ENCODE results near the gene MIXL1. TPM values are rescaled to one million over a fixed set of nuclear protein-coding genes. Genes with fewer than 3 reads are reported as not detected.

Gene MIXL1
- total RNA-seq, 1 experiment from 2014 or later, result not detected

GRCh38 chr1:226217273-226217672 is 6.2 kb upstream of the MIXL1 start:
- TF ChIP-seq SRF (IDR thresholded peaks at IDR 0.05; ENCODE audit: low read depth), result no peak
- no peak for TF ChIP-seq ELF1 (IDR thresholded peaks at IDR 0.05; ENCODE audit: borderline replicate concordance, low read depth)
- TF ChIP-seq CEBPB (IDR thresholded peaks at IDR 0.05; ENCODE audit: low read depth), result no peak
- no peak for TF ChIP-seq SIN3A (IDR thresholded peaks at IDR 0.05; ENCODE audit: low read depth)
- TF ChIP-seq, protein P1, sequence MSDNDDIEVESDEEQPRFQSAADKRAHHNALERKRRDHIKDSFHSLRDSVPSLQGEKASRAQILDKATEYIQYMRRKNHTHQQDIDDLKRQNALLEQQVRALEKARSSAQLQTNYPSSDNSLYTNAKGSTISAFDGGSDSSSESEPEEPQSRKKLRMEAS (IDR thresholded peaks at IDR 0.05), result no peak
- no peak for TF ChIP-seq ZBTB33 (IDR thresholded peaks at IDR 0.05; ENCODE audit: extremely low read depth, insufficient replicate concordance, low read length)
- TF ChIP-seq POLR2A (IDR thresholded peaks at IDR 0.05; ENCODE audit: borderline replicate concordance, extremely low read depth, insufficient read depth, insufficient read length), result no peak
- TF ChIP-seq CBX3 (IDR thresholded peaks at IDR 0.05; ENCODE audit: low read depth), result no peak
- no peak for TF ChIP-seq TCF7L2 (IDR thresholded peaks at IDR 0.05; ENCODE audit: borderline replicate concordance, extremely low read depth, insufficient read depth, insufficient read length)
- CTCF ChIA-PET, result no interaction called here

More at GRCh38 chr1:226217273-226217672, 6.2 kb upstream of the MIXL1 start:
- H3K36me3 ChIP-seq (ENCODE audit: control insufficient read depth in 1 of 2, insufficient read depth in 2 of 2, low read length in 2 of 2), result no peaks in the 10 kb centered on the region
- intact Hi-C loops (cut with micrococcal nuclease), result no loop called here
- no peaks in the 10 kb centered on the region for H3K27me3 ChIP-seq (ENCODE audit: insufficient read depth, low read length)
- H3K4me3 ChIP-seq (replicated peaks in 1 of 2; ENCODE audit: low read depth in 1 of 2, low read length in 2 of 2), result no peak overlapping the region
- ATAC-seq, result no peak
- no peak overlapping the region for H3K4me2 ChIP-seq (ENCODE audit: low read length)
- BruUV-seq (replicated peaks), result no TSS peak
- H4K20me1 ChIP-seq (ENCODE audit: insufficient read depth), result no peaks in the 10 kb centered on the region
- H3K9ac ChIP-seq (ENCODE audit: low read length), result no peak overlapping the region
- H3K79me2 ChIP-seq (ENCODE audit: insufficient read depth, low read length), result no peaks in the 10 kb centered on the region
- POLR2A ChIA-PET, result no interaction called here
- H3K4me1 ChIP-seq (ENCODE audit: control insufficient read depth in 1 of 2, insufficient read depth in 2 of 2, low read length in 2 of 2), result no peaks in the 10 kb centered on the region
- H3K9me2 ChIP-seq (ENCODE audit: insufficient read depth), result no peaks in the 10 kb centered on the region
- no peak overlapping the region for H2AFZ ChIP-seq (ENCODE audit: low read depth, low read length, poor library complexity, severe bottlenecking)
- H3K27ac ChIP-seq (ENCODE audit: low read depth, low read length), result no peak overlapping the region
- RAD21 ChIA-PET (ENCODE audit: low non-redundant PET in 1 of 2, low total read pairs in 2 of 2, uncharacterized antibody in 2 of 2, unreplicated experiment in 2 of 2), result no interaction called here
- DNase-seq (ENCODE audit: low read depth, low spot score), result no peak
- no peaks in the 10 kb centered on the region for H3K9me3 ChIP-seq (ENCODE audit: control insufficient read depth in 1 of 2, insufficient read depth in 1 of 2, low read depth in 1 of 2, low read length in 2 of 2)

Data from HCT116 (cell line).